Cardiac muscle cell (in vitro differentiated cells and primary cell): ENCODE data around the gene CTSD. TPM values are rescaled to one million over a fixed set of nuclear protein-coding genes. Genes with fewer than 3 reads are reported as not detected.
"Not testable (repeated sequence)": the region's sequence is repeated elsewhere in the genome, so short reads cannot be mapped to it uniquely, and the experiment has no call there.

Experiments
- DNase-seq, 2 donors: peaks; one replicate each; pipeline versions ENCODE4 v3.0.0 to v3.0.0-alpha.2; 2010 to 2017; ENCODE audit warnings: low read depth in 1 of 2, low spot score in 1 of 2
- H3K27ac ChIP-seq: fragments of 200-600 bp; sonication (generic); 2 replicates; pipeline ENCODE4 v1.5.1; 2016
- H3K27me3 ChIP-seq: fragments of 200-600 bp; sonication (generic); 2 replicates; pipeline ENCODE4 v1.6.0; 2016; ENCODE audit warnings: control low read depth
- H3K36me3 ChIP-seq: fragments of 200-600 bp; sonication (generic); 2 replicates; pipeline ENCODE4 v1.5.1; 2016; ENCODE audit warnings: control low read depth
- H3K4me1 ChIP-seq: fragments of 200-600 bp; sonication (generic); 2 replicates; pipeline ENCODE4 v1.8.1; 2017; ENCODE audit warnings: low read depth, mild to moderate bottlenecking, mixed run types
- H3K4me3 ChIP-seq: fragments of 200-600 bp; sonication (generic); 2 replicates; pipeline ENCODE4 v1.5.1; 2016; ENCODE audit warnings: mild to moderate bottlenecking
- H3K9me3 ChIP-seq: fragments of 200-600 bp; sonication (generic); 2 replicates; pipeline ENCODE4 v1.5.1; 2017; ENCODE audit warnings: low read depth, mild to moderate bottlenecking, control low read depth
- polyA plus RNA-seq: library from polyadenylated mRNA; unstranded; fragments of >200 nt; fragmentation: Nextera tagmentation; extraction: Ambion mirVana; gene quantifications from 2 replicates; pipeline ENCODE4 v1.2.1, GENCODE V29; 2016
- total RNA-seq: library from RNA; depleted of rRNA; stranded (reverse); fragments of >200 nt; gene quantifications from 2 replicates; pipeline ENCODE4 v1.2.3, GENCODE V29; 2016
- TF ChIP-seq, protein P1 (sequence below): IDR thresholded peaks from 2 replicates; pipeline ENCODE4 v1.5.1; 2012; ENCODE audit warnings: low read depth, mild to moderate bottlenecking, low read length

CTSD gene
- total and polyA plus RNA-seq, 2 experiments from 2014 or later, result 221 to 258 TPM

DNA sequence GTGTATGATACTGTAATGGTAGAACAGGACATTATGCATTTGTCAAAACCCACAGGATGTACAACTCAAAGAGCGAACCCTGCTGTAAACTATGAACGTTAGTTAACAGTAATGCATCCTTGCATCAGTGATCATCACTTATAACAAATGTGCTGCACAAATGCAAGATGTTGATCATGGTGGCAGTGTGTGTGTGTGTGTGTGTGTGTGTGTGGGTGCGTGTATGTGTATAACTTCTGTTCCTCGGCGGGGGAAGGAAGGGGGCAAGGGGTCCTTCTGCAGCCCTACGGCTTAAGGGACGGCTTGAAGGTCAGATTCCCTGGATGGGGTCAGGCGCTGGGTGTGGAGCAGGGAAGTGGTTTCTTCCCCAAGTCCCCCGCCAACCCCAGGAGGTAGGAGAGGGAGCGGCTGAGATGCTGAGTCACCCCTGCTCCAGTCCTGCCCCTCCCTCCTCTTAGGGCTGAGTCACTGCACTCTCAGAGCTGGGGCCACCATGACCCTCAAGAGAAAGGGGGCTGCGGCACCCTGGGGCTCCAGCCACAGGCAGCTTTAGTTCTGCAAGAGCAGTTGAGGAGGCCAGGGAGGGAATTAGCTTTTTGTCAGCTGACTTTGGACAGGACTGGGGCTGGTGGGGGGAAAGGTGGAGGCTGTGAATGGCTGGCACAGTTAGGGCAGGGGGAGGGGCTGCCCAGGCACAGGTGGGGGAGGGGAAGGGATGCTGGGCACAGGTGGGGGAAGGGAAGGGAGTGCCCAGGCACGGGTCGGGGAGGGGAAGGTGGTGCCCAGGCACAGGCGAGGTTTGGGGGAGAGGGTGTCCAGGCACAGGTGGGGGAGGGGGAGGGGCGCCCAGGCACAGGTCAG, 8.8 kb upstream of the CTSD start:
- no peaks in the 10 kb centered on the region for H3K36me3 ChIP-seq
- no peak overlapping the region for H3K4me3 ChIP-seq
- H3K27me3 ChIP-seq, result no peaks in the 10 kb centered on the region
- TF ChIP-seq, protein P1, sequence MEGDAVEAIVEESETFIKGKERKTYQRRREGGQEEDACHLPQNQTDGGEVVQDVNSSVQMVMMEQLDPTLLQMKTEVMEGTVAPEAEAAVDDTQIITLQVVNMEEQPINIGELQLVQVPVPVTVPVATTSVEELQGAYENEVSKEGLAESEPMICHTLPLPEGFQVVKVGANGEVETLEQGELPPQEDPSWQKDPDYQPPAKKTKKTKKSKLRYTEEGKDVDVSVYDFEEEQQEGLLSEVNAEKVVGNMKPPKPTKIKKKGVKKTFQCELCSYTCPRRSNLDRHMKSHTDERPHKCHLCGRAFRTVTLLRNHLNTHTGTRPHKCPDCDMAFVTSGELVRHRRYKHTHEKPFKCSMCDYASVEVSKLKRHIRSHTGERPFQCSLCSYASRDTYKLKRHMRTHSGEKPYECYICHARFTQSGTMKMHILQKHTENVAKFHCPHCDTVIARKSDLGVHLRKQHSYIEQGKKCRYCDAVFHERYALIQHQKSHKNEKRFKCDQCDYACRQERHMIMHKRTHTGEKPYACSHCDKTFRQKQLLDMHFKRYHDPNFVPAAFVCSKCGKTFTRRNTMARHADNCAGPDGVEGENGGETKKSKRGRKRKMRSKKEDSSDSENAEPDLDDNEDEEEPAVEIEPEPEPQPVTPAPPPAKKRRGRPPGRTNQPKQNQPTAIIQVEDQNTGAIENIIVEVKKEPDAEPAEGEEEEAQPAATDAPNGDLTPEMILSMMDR, result no peak
- DNase-seq, result peak in 1 of 2 donors; percentile 92
- H3K27ac ChIP-seq, result no peak overlapping the region
- no peaks in the 10 kb centered on the region for H3K4me1 ChIP-seq
- no peaks in the 10 kb centered on the region for H3K9me3 ChIP-seq

DNA sequence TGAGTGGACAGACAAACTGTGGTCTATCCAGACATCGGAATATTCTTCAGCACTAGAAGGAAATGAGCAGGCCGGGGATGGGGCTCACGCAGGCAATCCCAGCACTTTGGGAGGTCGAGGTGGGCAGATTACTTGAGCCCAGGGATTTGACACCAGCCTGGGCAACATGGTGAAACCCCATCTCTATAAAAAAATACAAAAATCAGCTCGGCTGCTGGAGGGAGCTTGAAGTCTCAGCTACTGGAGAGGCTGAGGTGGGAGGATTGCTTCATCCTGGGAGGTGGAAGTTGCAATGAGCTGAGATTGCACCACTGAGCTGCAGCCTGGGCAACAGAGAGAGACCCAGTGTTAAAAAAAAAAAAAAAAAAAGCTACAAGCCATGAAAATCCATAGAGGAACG, 8.0 kb upstream of the CTSD start:
- H3K9me3 ChIP-seq, result no peaks in the 10 kb centered on the region
- DNase-seq, result peak in 1 of 2 donors; percentile 93
- TF ChIP-seq, protein P1, result no peak
- no peaks in the 10 kb centered on the region for H3K4me1 ChIP-seq
- no peaks in the 10 kb centered on the region for H3K27me3 ChIP-seq
- H3K4me3 ChIP-seq, result no peak overlapping the region
- H3K27ac ChIP-seq, result no peak overlapping the region
- no peaks in the 10 kb centered on the region for H3K36me3 ChIP-seq

DNA sequence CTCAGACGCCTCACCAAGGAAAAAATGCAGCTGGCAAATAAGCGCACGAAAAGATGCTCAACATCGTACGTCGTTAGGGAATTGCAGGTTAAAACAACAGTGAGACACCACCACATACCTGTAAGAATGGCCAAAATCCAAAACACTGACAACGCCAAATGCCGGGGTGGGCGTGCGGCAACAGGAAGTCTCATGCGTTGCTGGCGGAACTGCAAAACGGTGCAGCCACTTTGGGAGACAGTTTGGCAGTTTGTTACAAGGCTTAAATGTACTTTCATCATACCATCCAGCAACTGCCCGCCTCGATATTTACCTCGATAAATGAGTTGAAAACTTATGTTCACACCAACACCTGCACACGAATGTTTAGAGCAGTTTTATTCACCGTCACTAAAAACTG, 7.5 kb upstream of the CTSD start:
- H3K27me3 ChIP-seq, result no peaks in the 10 kb centered on the region
- DNase-seq, result no peak

DNA sequence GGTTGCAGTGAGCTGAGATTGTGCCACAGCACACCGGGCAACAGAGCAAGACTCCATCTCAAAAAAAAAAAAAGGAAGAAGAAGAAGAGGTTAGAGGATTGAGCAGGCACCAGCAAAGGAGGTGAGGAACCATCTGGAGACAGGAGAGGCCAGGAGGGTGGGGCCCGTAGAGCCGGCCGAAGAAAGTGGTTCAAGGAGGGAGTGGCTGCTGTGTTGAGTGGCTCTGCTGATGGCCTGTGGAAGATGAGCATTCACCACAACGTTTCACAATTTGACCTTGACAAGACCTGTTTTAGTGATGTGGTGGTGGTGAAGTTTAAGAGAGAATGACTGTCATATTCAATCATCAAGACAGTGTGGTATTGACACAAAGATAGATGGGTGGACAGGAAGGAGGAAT, 6.8 kb upstream of the CTSD start:
- Histone ChIP-seq H3K36me3 (no peaks in the 10 kb centered on the region), H3K4me1 (no peaks in the 10 kb centered on the region), H3K9me3 (no peaks in the 10 kb centered on the region), H3K27me3 (no peaks in the 10 kb centered on the region), H3K27ac (no peak overlapping the region), H3K4me3 (no peak overlapping the region)
- no peak for DNase-seq
- TF ChIP-seq, protein P1, result no peak

More for the DNA sequence above, 7.5 kb upstream of the CTSD start:
- no peaks in the 10 kb centered on the region for H3K4me1 ChIP-seq
- H3K9me3 ChIP-seq, result no peaks in the 10 kb centered on the region
- H3K27ac ChIP-seq, result no peak overlapping the region
- no peaks in the 10 kb centered on the region for H3K36me3 ChIP-seq
- TF ChIP-seq, protein P1, result no peak
- H3K4me3 ChIP-seq, result no peak overlapping the region

DNA sequence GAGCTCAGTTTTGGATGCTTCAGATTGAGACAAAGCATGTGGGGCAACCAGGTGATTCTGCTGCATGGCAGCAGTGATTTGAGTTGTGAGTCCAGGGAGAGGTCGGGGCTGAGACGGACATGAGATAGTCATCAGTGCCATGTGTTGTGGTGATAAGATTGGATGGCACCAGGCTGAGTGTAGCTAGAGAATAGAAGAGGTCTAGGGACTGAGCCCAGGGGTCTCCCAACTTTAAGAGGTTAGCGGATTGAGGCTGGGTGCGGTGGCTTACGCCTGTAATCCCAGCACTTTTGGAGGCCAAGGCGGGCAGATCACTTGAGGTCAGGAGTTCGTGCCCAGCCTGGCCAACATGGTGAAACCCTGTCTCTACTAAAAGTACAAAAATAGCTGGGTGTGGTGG, 6.3 kb upstream of the CTSD start:
- no peak for DNase-seq
- TF ChIP-seq, protein P1, result no peak
- H3K36me3 ChIP-seq, result no peaks in the 10 kb centered on the region
- no peak overlapping the region for H3K27ac ChIP-seq
- H3K27me3 ChIP-seq, result no peaks in the 10 kb centered on the region
- H3K4me1 ChIP-seq, result no peaks in the 10 kb centered on the region
- H3K4me3 ChIP-seq, result no peak overlapping the region
- H3K9me3 ChIP-seq, result no peaks in the 10 kb centered on the region

DNA sequence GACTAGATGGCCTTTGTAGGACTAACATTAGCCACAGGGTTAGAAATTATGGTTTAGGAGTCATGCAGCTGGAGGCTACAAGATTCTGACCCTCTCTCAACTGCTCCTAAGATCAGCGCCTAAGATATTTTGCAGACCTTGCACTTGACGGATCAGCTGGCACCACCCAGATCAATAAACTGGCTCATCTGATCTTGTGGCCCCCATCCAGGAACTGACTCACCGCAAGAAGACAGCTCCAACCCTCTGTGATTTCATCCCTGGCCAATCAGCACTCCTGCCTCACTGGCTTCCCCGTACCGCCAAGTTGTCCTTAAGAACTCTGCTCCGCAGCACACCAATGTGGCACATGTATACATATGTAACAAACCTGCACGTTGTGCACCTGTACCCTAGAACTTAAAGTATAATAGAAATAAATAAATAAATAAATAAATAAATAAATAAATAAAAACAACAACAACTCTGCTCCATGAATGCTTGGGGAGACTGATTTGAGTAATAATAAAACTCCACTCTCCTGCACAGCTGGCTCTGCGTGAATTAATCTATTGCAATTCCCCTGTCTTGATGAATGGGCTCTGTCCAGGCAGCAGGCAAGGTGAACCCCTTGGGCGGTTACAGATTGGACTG, 5.7 kb upstream of the CTSD start:
- H3K4me1 ChIP-seq, DNase-seq, H3K27me3 ChIP-seq, H3K36me3 ChIP-seq, H3K4me3 ChIP-seq, H3K27ac ChIP-seq, H3K9me3 ChIP-seq: not testable (repeated sequence)
